ENCODE measurements around the gene AK4. TPM values are rescaled to one million over a fixed set of nuclear protein-coding genes. Genes with fewer than 3 reads are reported as not detected.

Gene AK4
- total and polyA plus RNA-seq, 2 of the 4 experiments (the other 2 are of a cell fraction), result 12.4 to 30.3 TPM

- no peak overlapping the region for H3K14ac ChIP-seq (replicated peaks; ENCODE audit: low read depth, low read length)
- no peak overlapping the region for H3K23ac ChIP-seq (ENCODE audit: low read depth, low read length)
- POLR2A ChIA-PET (ENCODE audit: unreplicated experiment), result no interaction called here
- no peak overlapping the region for H4K91ac ChIP-seq (ENCODE audit: insufficient read depth, low read depth, low read length)
- H2BK15ac ChIP-seq (ENCODE audit: low read depth, low read length), result no peak overlapping the region
- no CpG with 5 or more reads among the region's 5 CpGs for WGBS, 2 experiments (ENCODE audit: extremely low coverage in 2 of 2, insufficient read length in 1 of 2)
- H3K4me2 ChIP-seq (ENCODE audit: low read depth, low read length), result no peak overlapping the region
- H3K36me3 ChIP-seq (ENCODE audit: control insufficient read depth, insufficient read depth, low read length), result no peaks in the 10 kb centered on the region
- dilution Hi-C loops (cut with HindIII; ENCODE audit: low sequenced_read_pairs, unreplicated experiment), result no loop called here
- H3K56ac ChIP-seq (ENCODE audit: extremely low read depth, insufficient read depth, low read length), result no peak overlapping the region
- H2BK120ac ChIP-seq (ENCODE audit: low read depth, low read length), result no peak overlapping the region
- no peak overlapping the region for H4K5ac ChIP-seq (ENCODE audit: low read depth, low read length)
- H4K20me1 ChIP-seq (ENCODE audit: insufficient read depth, low read length), result no peaks in the 10 kb centered on the region
- no peak overlapping the region for H2BK20ac ChIP-seq (ENCODE audit: low read depth, low read length)
- no peak overlapping the region for H4K8ac ChIP-seq (ENCODE audit: low read depth in 2 of 2, low read length in 2 of 2)
- in situ Hi-C loops (cut with MboI; ENCODE audit: low sequenced_read_pairs), result no loop called here
- ATAC-seq (ENCODE audit: low read depth), result no peak
- no peak overlapping the region for H3K9ac ChIP-seq (ENCODE audit: low read depth, low read length)
- no peak overlapping the region for H3K18ac ChIP-seq (ENCODE audit: low read depth, low read length)
- CTCF ChIA-PET, result no interaction called here
- H3K27me3 ChIP-seq (ENCODE audit: control insufficient read depth, insufficient read depth, low read length), result no peaks in the 10 kb centered on the region
- H2AK5ac ChIP-seq (ENCODE audit: low read depth, low read length), result no peak overlapping the region
- DNase-seq, result no peak
- no peak overlapping the region for H3K27ac ChIP-seq (ENCODE audit: insufficient read depth, low read length)
- H2AK9ac ChIP-seq (replicated peaks; ENCODE audit: low read depth, low read length, poor library complexity), result no peak overlapping the region
- intact Hi-C loops (cut with micrococcal nuclease), result no loop called here
- no peak overlapping the region for H2AFZ ChIP-seq (replicated peaks; ENCODE audit: low read length, poor library complexity)
- H3K4me1 ChIP-seq (ENCODE audit: control insufficient read depth, insufficient read depth, low read length), result peaks cover 12% of the 10 kb centered on the region
- no peak overlapping the region for H3K4ac ChIP-seq (ENCODE audit: low read depth, low read length)
- TF ChIP-seq USF2 (IDR thresholded peaks at IDR 0.05; ENCODE audit: low read depth, low read length), result no peak
- TF ChIP-seq RAD21 (IDR thresholded peaks at IDR 0.05; ENCODE audit: low read length), result no peak
- no peak for TF ChIP-seq CTCF (conservative IDR thresholded peaks at IDR 0.05; ENCODE audit: low read depth, low read length)
- no peak for TF ChIP-seq MAZ (IDR thresholded peaks at IDR 0.05; ENCODE audit: borderline replicate concordance, low read depth, low read length)
- TF ChIP-seq MXI1 (IDR thresholded peaks at IDR 0.05; ENCODE audit: borderline replicate concordance, low read depth, low read length), result no peak
- peaks cover 0 to 10% of the 10 kb centered on the region in 2 experiments; a peak in 2 of 4 replicates for H3K79me1 ChIP-seq (ENCODE audit: low read depth in 1 of 2, low read length in 2 of 2)
- no peak overlapping the region for H3K4me3 ChIP-seq (ENCODE audit: insufficient read depth, low read depth, low read length)
- no peak overlapping the region for H2BK5ac ChIP-seq (ENCODE audit: low read depth, low read length, poor library complexity, severe bottlenecking)
- H3K9me1 ChIP-seq (ENCODE audit: insufficient read depth, low read length), result no peaks in the 10 kb centered on the region
- no peaks in the 10 kb centered on the region for H3K9me3 ChIP-seq (ENCODE audit: control insufficient read depth, insufficient read depth, low read length)
- no TSS peak for BruUV-seq (replicated peaks)
Observed at GRCh38 chr1:65193129-65193695, 45.2 kb downstream of the AK4 start.

Measured in IMR-90 (cell line).